Measurements from ENCODE around the gene GSE1.

Gene GSE1

DNA sequence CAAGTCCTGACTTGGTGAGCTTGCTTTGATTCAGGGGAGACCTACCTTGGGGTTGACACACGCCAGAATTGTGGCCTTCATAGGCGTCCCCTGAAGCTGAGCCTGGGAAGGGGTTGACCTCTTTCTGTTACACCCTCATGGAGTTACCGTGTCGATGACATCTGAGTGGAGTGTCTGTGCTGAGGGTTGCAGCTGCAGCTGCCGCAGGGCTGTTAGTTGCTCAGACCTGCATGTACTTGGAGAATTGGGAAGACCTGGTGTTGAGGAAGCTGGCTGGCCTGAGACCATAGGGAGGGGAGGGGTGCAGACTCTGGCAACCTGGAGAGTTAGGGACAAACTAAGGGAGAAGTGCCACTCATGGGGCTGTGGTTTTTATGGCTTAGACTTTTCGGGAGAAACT, 9.6 kb downstream of the GSE1 start:
- no peak for DNase-seq

GRCh38 chr16:85623250-85623649, 10.1 kb downstream of the GSE1 start:
- DNase-seq, result no peak

GRCh38 chr16:85623997-85624601, 11.0 kb downstream of the GSE1 start:
- DNase-seq, result no peak

DNA sequence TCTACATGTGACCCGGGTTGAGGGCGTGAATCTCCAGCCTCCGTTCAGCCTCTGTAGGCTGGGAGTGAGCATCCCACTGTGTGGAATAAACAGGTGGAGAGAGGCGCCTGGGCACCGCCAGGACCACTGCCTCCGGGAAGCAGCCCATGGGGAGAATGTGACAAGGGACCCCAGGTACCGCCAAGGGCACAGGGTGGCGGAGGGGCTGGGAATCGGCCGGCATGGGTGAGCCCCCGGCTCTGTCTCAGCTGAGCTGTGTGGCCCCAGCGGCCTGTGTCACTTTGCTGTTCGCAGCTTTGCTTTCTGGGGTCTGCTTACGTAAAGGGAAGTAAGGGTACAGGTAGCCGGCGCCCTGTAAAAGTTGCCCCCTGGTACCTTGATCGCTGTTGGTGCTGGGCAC, 11.5 kb downstream of the GSE1 start:
- no peak for DNase-seq

- no peak for DNase-seq
Observed at GRCh38 chr16:85625053-85625452, 11.9 kb downstream of the GSE1 start.

- no peak for DNase-seq
Observed at GRCh38 chr16:85625485-85626117, 12.5 kb downstream of the GSE1 start.

DNA sequence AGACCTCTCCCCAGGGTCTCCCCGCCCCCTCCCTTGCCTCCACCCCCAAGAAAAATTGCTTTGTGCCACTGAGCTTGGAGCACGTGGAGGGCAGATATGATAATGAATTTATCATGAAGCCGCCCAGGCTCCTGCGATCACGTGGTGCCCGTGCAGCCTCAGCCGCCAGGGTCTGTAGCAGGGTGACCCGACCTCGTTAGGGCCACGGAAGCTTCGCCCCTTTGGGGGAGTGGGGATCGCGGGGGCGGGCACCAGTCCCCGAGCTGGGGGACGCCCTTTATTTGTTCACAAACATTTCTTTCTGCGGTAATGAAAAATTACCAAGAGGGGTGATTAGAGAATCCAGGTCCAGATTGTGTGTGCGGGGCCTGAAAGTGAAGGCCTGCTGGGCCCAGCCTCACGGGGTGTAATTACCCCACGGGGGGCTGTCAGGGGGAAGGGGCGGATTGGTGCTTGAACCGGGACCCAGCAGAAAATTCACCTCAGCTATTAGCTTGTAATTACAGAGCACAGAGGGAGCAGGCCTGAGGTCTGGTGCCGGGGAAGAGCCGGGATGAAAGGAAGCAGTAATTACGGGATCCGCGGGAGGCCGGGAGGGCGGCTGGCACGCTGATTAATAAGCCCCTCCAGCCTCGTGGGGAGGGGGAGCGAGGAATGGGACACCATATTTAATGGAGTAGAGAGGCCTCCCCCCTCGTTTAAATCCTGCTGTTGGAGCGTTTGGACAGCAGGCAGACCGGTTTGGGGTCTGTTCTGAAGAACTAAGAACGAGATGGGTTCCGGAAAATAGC, 13.3 kb downstream of the GSE1 start:
- DNase-seq, result no peak

DNA sequence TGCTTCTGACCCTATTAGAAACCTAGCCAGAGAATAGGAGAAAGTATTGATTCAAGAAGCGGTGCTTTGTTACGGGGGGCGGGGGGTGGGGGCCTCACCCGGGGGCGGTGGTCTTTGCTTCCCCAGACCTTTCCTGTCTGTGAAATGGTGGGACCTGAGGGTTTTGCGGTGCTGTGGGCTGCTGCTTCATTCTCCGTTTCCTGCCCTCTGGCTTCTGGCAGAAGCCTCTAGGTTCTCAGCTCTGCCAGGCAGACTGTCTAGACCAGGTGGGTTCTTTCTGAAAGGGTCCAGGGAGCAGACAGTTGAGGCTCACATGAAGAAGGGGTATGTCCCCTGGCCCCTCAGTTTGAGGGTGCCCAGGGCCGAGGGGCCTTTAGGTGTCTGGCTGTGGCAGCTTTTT, 14.0 kb downstream of the GSE1 start:
- no peak for DNase-seq

DNA sequence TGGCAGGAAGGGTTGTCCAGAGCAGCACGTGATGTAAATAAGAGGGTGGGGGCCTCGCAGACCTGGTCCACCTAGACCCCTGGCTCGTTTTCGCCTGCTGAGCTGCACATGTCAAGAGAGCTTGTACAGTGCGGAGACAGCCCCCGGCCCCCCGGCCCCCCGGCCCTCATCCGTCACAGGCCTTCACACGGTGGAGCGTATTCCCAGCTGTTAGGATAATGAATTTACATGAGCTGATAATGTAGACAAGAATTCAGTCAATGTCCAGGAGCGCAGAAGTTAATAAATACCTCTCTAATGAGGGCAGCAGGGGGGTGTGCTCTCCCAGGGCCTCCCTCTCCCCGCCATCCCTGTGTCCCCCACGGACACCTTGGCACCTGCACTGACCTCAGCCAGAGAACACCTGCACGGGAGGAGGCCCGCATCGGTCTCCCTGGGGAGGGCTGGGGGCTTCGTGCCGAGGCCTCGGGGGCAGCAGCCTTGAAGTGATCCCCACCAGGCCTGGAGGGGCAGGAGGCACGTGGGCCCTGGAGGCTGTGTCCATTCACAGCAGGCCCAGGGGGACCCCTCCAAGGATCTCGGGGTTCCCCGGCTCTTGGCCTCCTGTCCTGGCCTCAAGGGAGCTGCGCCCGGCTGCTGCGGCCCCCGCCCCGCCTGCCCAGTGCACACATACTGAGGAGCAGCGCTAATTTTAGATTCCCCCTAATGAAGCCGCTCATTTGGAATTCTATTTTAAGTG, 14.6 kb downstream of the GSE1 start:
- no peak for DNase-seq

GRCh38 chr16:85628265-85628556, 15.1 kb downstream of the GSE1 start:
- no peak for DNase-seq

DNA sequence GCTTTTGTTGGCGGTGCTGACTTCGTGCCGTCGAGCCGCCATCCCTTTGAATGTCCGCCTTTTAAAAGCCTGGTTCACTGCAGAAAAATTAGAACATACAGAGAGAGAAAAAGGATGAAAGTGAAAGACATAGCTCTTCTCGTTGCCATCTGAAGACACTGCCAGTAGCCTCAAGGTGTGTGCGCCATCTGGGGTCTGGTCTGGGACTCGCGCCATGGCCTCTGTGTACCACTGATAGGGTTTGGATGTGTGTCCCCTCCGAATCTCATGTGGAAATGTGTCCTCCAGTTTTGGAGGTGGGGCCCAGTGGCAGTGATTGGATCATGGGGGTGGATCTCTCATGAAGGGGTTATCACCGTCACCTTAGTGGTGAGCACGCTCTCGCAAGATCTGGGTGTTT, 15.5 kb downstream of the GSE1 start:
- no peak for DNase-seq

DNA sequence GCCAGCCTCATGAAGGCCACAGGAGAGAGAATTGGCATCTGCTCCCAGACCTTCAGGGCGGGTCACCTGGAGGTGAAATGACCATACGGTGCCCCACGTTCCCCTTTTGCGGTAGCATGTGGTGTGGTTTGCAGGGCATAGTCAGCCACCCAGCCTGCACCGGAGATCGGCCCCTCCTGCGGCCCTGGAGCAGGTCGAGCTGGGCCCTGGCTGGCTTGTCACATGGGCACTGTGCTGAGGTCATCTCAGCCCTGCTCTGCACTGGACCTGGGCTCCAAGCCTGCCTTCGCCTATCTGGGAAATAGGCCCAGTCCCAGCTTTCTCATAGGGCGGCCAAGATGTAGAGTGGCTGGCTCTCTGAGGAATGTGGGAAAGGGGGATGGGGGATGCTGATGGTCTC, 16.2 kb downstream of the GSE1 start:
- DNase-seq, result no peak

DNA sequence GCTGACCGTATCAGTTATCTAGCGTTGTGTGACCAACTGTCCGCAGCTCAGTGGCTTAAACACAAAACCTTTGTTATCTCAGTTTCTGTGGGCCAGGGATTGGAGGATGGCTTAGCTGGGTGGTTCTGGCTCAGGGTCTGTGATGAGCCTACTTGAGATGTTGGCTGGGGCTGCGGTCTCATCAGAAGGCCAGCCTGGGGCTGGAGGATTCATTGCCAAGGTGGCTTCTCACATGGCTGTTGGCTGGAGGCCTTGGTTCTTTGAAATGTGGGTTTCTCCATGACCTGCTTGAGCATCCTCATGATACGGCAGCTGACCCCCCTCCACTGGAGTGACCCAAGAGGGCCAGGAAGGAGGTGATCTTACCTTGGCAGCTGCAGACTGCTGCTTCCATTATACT, 16.7 kb downstream of the GSE1 start:
- no peak for DNase-seq

DNA sequence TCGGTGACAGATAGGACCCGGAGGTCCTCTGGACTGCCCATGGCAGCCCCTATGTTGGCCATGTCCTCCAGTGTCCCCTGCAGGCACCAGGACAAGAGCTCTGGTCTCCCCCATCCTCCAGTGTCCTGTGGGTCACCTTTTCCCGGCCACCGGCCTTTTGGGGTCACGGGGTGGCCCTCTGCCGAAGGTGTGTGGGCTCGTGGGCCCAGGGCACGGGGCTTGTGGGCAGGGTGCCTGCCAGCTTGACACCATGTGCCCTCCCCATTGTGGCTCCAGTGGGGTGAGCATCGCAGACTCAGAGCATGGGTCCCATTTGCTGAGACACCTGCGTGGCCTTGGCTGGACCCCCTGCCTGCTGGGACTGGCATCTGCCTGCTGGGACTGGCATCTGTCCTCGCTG, 18.1 kb downstream of the GSE1 start:
- DNase-seq, result no peak

GRCh38 chr16:85631802-85632393, 18.8 kb downstream of the GSE1 start:
- no peak for DNase-seq

DNA sequence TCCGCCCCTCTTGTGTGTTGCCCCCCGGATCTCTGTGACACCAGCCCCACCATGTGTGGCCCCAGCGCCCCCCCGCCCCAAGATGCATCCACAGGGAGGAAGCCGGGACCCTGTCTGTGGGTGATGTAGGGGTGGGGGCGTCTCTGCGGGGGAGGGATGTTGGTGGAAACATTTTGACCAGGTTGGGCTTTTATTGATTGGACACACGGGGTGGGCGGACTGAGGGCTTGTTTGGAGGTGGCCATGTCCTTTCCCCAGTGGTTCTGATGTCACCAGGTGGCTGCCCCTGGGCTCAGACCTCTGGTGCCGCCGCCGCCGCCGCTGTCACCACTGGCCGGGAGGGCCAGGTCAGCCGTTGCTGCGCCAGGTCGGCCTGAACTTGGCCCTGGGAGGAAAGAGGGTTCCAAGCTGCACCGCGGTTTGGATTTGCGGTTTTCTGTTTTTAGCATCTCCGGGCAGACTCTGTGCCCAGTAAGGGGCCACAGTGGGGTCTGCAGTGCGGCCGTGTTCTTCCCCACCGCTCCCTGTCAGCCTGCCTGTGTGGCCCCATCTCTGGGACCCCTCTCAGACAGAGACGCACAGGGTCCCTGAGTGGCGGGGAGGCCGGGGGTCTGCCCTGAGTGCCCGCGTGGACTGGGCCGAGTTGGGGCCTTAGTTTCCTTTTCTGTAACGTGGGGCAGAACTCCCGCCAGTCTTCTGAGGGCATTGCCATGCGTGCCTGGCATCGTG, 19.8 kb downstream of the GSE1 start:
- no peak for DNase-seq

DNA sequence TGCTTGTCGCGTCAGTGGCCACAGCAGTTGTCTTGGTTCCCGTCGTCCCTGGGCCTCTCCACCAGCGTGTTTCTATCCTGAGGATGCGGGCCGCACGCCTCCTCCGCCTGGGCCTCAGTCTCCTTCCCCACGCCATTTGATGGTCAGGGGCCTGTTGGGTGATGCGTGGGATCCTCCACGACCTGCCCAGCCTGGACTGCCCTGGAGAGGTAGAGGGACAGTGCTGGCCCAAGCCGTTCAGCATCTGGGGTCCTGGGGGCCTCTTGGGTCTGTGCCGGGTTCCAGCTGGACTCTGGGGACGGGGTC, 20.3 kb downstream of the GSE1 start:
- DNase-seq, result no peak

DNA sequence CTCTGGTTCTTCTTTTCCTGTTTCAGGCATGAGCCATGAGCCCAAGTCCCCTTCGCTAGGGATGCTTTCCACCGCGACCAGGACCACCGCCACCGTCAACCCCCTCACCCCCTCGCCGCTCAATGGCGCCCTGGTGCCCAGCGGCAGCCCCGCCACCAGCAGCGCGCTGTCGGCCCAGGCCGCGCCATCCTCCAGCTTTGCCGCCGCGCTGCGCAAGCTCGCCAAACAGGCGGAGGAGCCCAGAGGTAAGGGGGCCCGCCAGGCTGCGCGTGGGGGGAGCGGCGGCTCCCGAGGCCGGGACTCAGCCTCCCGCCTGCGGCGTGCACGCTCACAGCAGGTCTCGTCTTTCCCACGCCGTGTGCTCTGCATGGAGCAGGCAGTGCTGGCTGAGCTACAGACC, 20.8 kb downstream of the GSE1 start:
- no peak for DNase-seq

GRCh38 chr16:85634747-85635544, 21.8 kb downstream of the GSE1 start:
- no peak for DNase-seq

- no peak for DNase-seq
Observed at GRCh38 chr16:85635545-85636140, 22.5 kb downstream of the GSE1 start.

- no peak for DNase-seq
Observed at GRCh38 chr16:85636234-85636812, 23.2 kb downstream of the GSE1 start.
